Panc1 (cell line): Measurements from ENCODE around the gene GRAMD1C. TPM values are rescaled to one million over a fixed set of nuclear protein-coding genes. Genes with fewer than 3 reads are reported as not detected.

Experiments used
- ATAC-seq: fragments of 200-7000 bp; cut with Tn5 transposase; 2 replicates; pipeline ENCODE4 v1.9.1; 2020; ENCODE audit warnings: mild to moderate bottlenecking, moderate library complexity
- BruUV-seq: library from RNA; stranded (reverse); fragments of 400-500 nt; replicated peaks from 2 replicates; lab custom pipeline; 2021; lab: Mats Ljungman, UMichigan
- CTCF ChIA-PET: fragments of 300-600 bp; sonication (Branson Sonifier 250); formaldehyde crosslinking; loops from one replicate; lab custom pipeline; 2022; ENCODE audit warnings: antibody characterized with exemption; lab: Charles Lee
- POLR2A ChIA-PET: fragments of 300-600 bp; sonication (Branson Sonifier 250); formaldehyde crosslinking; loops from one replicate; lab custom pipeline; 2022; ENCODE audit warnings: antibody characterized with exemption; lab: Charles Lee
- DNase-seq: peaks from one replicate; pipeline ENCODE4 v3.0.0-alpha.2; 2010; ENCODE audit warnings: low read depth, low spot score
- H3K27ac ChIP-seq: 2 replicates; pipeline ENCODE4 v1.5.1; 2011; ENCODE audit warnings: mild to moderate bottlenecking, low read length, inconsistent platforms
- H3K27me3 ChIP-seq: fragments of 200-500 bp; sonication (Bioruptor generic); 2 replicates; pipeline ENCODE4 v1.6.0; 2014; ENCODE audit warnings: low read length, inconsistent platforms; ENCODE audit not compliant: control insufficient read depth, insufficient read depth
- H3K36me3 ChIP-seq: fragments of 200-500 bp; sonication (Bioruptor generic); 2 replicates; pipeline ENCODE4 v1.5.1; 2014; ENCODE audit warnings: inconsistent platforms, mild to moderate bottlenecking, low read length, moderate library complexity; ENCODE audit not compliant: control insufficient read depth, insufficient read depth
- H3K4me1 ChIP-seq: 2 replicates; pipeline ENCODE4 v1.5.1; 2011; ENCODE audit warnings: inconsistent platforms, mild to moderate bottlenecking, low read length, moderate library complexity; ENCODE audit not compliant: control insufficient read depth, insufficient read depth
- H3K4me3 ChIP-seq, 2 experiments: 2 replicates each; pipeline ENCODE4 v1.5.1; 2011 to 2012; ENCODE audit warnings: low read depth in 2 of 2, low read length in 2 of 2, mild to moderate bottlenecking in 2 of 2, inconsistent platforms in 1 of 2, moderate library complexity in 1 of 2
- H3K9me3 ChIP-seq: fragments of 200-500 bp; sonication (Bioruptor generic); 2 replicates; pipeline ENCODE4 v1.5.1; 2014; ENCODE audit warnings: low read depth, mild to moderate bottlenecking, inconsistent platforms, low read length, moderate library complexity; ENCODE audit not compliant: control insufficient read depth, insufficient read depth
- CTCF ChIP-seq: fragments of 450-650 bp; IDR thresholded peaks from 2 replicates; pipeline ENCODE4 v1.5.1; 2017; ENCODE audit warnings: mild to moderate bottlenecking
- POLR2AphosphoS5 ChIP-seq: IDR thresholded peaks from 2 replicates; pipeline ENCODE4 v1.6.1; 2012; ENCODE audit warnings: mild to moderate bottlenecking, low read depth, low read length, moderate library complexity
- SIN3A ChIP-seq: IDR thresholded peaks from 2 replicates; pipeline ENCODE4 v1.6.1; 2012; ENCODE audit warnings: low read depth, mild to moderate bottlenecking, low read length, moderate library complexity, borderline replicate concordance; ENCODE audit not compliant: insufficient read depth
- TCF7L2 ChIP-seq: IDR thresholded peaks from 2 replicates; pipeline ENCODE4 v1.6.1; 2011; ENCODE audit warnings: mild to moderate bottlenecking, low read depth, low read length, inconsistent platforms
- in situ Hi-C: cut with HindIII; loops from 2 replicates; pipeline ENCODE4 v1.10.0; 2016; ENCODE audit warnings: low sequenced_read_pairs, low pct_unique_long_range_greater_than_20kb
- intact Hi-C: fragments of 100-400 bp; cut with micrococcal nuclease; formaldehyde crosslinking; loops from one replicate; pipeline ENCODE4 v1.10.0; 2022; ENCODE audit not compliant: unreplicated experiment
- total RNA-seq: library from RNA; stranded (reverse); gene quantifications from one replicate; pipeline ENCODE4 v1.2.1, GENCODE V29; 2021; ENCODE audit not compliant: unreplicated experiment
- TF ChIP-seq, protein P1 (sequence below), 2 experiments: IDR thresholded peaks; 2 replicates each; pipeline ENCODE4 v1.6.1; 2011 to 2012; ENCODE audit warnings: low read depth in 2 of 2, control low read depth in 1 of 2, low read length in 1 of 2, mild to moderate bottlenecking in 1 of 2, moderate library complexity in 1 of 2; ENCODE audit not compliant: insufficient read depth in 1 of 2

GRAMD1C gene
- total RNA-seq, 1 experiment from 2014 or later, result 3.9 TPM

GRCh38 chr3:113885050-113885449 is 46.5 kb downstream of the GRAMD1C start:
- TF ChIP-seq TCF7L2 (no peak), SIN3A (no peak), POLR2AphosphoS5 (no peak), CTCF (no peak)
- TF ChIP-seq, protein P1, sequence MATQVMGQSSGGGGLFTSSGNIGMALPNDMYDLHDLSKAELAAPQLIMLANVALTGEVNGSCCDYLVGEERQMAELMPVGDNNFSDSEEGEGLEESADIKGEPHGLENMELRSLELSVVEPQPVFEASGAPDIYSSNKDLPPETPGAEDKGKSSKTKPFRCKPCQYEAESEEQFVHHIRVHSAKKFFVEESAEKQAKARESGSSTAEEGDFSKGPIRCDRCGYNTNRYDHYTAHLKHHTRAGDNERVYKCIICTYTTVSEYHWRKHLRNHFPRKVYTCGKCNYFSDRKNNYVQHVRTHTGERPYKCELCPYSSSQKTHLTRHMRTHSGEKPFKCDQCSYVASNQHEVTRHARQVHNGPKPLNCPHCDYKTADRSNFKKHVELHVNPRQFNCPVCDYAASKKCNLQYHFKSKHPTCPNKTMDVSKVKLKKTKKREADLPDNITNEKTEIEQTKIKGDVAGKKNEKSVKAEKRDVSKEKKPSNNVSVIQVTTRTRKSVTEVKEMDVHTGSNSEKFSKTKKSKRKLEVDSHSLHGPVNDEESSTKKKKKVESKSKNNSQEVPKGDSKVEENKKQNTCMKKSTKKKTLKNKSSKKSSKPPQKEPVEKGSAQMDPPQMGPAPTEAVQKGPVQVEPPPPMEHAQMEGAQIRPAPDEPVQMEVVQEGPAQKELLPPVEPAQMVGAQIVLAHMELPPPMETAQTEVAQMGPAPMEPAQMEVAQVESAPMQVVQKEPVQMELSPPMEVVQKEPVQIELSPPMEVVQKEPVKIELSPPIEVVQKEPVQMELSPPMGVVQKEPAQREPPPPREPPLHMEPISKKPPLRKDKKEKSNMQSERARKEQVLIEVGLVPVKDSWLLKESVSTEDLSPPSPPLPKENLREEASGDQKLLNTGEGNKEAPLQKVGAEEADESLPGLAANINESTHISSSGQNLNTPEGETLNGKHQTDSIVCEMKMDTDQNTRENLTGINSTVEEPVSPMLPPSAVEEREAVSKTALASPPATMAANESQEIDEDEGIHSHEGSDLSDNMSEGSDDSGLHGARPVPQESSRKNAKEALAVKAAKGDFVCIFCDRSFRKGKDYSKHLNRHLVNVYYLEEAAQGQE (IDR thresholded peaks at IDR 0.05; ENCODE audit: insufficient read depth in 1 of 2, low read depth in 2 of 2, low read length in 1 of 2), result no peak
- H3K27ac ChIP-seq, result no peak overlapping the region
- POLR2A ChIA-PET, result no interaction called here
- CTCF ChIA-PET, result no interaction called here
- intact Hi-C loops, result no loop called here
- DNase-seq (no peak), ATAC-seq (no peak)
- H3K27me3 ChIP-seq, result no peaks in the 10 kb centered on the region
- H3K4me1 ChIP-seq, result no peaks in the 10 kb centered on the region
- no peak overlapping the region for H3K4me3 ChIP-seq
- no peaks in the 10 kb centered on the region for H3K36me3 ChIP-seq
- in situ Hi-C loops, result no loop called here
- no peaks in the 10 kb centered on the region for H3K9me3 ChIP-seq
- no TSS peak for BruUV-seq

- no TSS peak for BruUV-seq
- in situ Hi-C loops, result no loop called here
- POLR2A ChIA-PET, result no interaction called here
- peak; percentile 88 for ATAC-seq
- CTCF ChIA-PET, result interaction anchor here (0.9 to 1.2 kb wide), 2 partner anchors 12 to 52 kb away, joined by 3 to 4 read pairs; partner anchors contain the start of gene GRAMD1C
- Histone ChIP-seq H3K36me3 (no peaks in the 10 kb centered on the region), H3K9me3 (no peaks in the 10 kb centered on the region), H3K4me1 (no peaks in the 10 kb centered on the region), H3K27ac (no peak overlapping the region), H3K27me3 (no peaks in the 10 kb centered on the region), H3K4me3 (no peak overlapping the region)
- no peak for TF ChIP-seq CTCF
- intact Hi-C loops, result no loop called here
- DNase-seq, result no peak
These were observed 51.8 kb downstream of the GRAMD1C start for GRCh38 chr3:113890256-113890900.
